ENCODE results near the gene SVIL.

The SVIL gene

GRCh38 chr10:29481906-29482440, 152.8 kb downstream of the SVIL start:
- H3K4me3 ChIP-seq (ENCODE audit: low read depth, low read length): no peak overlapping the region
- no peak for DNase-seq (ENCODE audit: low read depth)
- TF ChIP-seq, protein P1, sequence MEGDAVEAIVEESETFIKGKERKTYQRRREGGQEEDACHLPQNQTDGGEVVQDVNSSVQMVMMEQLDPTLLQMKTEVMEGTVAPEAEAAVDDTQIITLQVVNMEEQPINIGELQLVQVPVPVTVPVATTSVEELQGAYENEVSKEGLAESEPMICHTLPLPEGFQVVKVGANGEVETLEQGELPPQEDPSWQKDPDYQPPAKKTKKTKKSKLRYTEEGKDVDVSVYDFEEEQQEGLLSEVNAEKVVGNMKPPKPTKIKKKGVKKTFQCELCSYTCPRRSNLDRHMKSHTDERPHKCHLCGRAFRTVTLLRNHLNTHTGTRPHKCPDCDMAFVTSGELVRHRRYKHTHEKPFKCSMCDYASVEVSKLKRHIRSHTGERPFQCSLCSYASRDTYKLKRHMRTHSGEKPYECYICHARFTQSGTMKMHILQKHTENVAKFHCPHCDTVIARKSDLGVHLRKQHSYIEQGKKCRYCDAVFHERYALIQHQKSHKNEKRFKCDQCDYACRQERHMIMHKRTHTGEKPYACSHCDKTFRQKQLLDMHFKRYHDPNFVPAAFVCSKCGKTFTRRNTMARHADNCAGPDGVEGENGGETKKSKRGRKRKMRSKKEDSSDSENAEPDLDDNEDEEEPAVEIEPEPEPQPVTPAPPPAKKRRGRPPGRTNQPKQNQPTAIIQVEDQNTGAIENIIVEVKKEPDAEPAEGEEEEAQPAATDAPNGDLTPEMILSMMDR (IDR thresholded peaks at IDR 0.05; ENCODE audit: low read depth, low read length, missing control alignments): no peak

DNA sequence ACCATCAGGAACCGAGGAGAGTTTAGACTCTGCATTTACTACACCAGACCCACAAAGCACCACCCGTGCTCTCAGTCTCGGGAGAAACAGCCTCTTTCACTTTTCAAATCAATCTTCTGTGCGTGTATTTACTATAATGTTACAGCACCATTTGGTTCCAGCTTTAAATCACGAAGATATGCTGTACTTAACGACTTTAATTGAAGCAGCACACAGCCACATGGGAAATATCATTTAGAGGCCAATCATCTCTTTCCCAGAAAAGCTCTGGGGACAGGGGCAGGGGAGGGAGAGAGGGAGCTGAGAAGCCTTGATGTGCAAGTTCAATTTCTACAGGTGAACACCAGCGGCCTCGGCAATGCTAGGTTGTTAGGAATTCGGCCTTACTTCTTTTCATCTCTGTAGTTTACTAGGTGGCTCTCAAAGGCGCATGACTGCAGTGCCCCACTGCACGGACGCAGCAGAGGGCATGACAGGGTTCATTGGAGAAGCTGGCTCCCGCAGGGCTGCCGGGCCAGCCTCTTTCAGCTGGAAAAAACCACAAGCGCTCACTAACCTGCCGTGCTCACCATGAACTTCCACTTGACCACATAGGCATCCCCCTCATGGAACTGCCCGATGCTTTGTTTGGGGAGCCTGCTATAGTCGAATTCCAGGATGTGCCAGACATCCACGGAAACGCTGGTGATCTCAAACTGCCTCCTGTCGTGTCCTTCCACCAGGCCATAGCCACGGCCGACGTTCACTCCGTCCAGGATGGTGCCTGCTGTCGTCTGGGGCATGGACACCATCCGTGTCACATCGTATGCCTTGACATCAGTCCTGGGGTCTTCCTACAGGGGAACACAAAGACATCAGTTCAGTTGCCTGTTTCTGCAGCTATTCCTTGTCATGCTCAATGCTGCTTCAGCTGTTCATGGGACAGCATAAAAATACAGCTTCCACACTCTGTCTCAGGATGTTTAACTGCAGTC, 154.5 kb downstream of the SVIL start:
- no peak for DNase-seq (ENCODE audit: low read depth)
- TF ChIP-seq, protein P1 (IDR thresholded peaks at IDR 0.05; ENCODE audit: low read depth, low read length, missing control alignments): no peak

GRCh38 chr10:29479081-29479925, 155.5 kb downstream of the SVIL start:
- DNase-seq (ENCODE audit: low read depth): no peak
- no peak overlapping the region for H3K4me3 ChIP-seq (ENCODE audit: low read depth, low read length)
- TF ChIP-seq, protein P1 (IDR thresholded peaks at IDR 0.05; ENCODE audit: low read depth, low read length, missing control alignments): no peak

More for the DNA sequence above, 154.5 kb downstream of the SVIL start:
- H3K4me3 ChIP-seq (ENCODE audit: low read depth, low read length): no peak overlapping the region

DNA sequence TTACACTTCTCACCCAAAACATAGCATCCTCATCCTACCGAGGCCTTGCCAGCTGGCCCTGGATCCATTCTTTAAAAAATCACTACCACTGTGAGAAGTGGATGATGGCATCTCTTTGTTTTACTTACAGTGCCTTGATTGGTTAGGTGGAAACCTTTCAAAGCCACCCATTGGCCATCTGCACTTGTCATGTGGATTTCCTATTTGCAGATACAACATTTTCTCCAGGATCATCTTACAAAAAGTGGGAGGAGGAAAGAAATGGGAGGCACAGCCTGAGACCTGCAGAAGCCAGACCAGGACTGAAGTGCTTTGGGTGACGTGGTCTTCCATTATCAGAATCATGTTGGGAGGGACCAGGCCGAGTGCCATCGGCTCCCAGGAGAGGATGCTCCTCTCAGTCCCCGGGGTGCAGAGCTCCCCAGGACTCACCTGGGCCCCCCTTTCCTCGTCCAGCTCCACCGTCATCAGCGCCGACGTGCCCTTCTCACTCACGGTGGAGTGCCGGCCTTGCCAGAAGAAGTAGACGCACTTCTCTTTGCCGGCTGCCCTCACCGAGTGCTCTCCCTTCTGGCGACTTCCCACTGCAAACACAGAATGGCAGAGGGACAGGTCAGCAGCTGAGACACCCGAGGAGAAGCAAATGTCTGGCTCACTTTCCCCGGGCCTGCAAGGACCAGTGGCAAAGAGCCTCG, 161.2 kb downstream of the SVIL start:
- TF ChIP-seq, protein P1 (IDR thresholded peaks at IDR 0.05; ENCODE audit: low read depth, low read length, missing control alignments): no peak
- no peak overlapping the region for H3K4me3 ChIP-seq (ENCODE audit: low read depth, low read length)
- no peak for DNase-seq (ENCODE audit: low read depth)

GRCh38 chr10:29473087-29473356, 161.7 kb downstream of the SVIL start:
- no peak overlapping the region for H3K4me3 ChIP-seq (ENCODE audit: low read depth, low read length)
- no peak for DNase-seq (ENCODE audit: low read depth)
- TF ChIP-seq, protein P1 (IDR thresholded peaks at IDR 0.05; ENCODE audit: low read depth, low read length, missing control alignments): no peak

GRCh38 chr10:29472301-29473086, 162.3 kb downstream of the SVIL start:
- TF ChIP-seq, protein P1 (IDR thresholded peaks at IDR 0.05; ENCODE audit: low read depth, low read length, missing control alignments): no peak
- H3K4me3 ChIP-seq (ENCODE audit: low read depth, low read length): no peak overlapping the region
- no peak for DNase-seq (ENCODE audit: low read depth)
